Measurements from ENCODE around the gene NFKBIE.
A peak's percentile ranks its signal among the peaks of the same experiment; 100 is the strongest.

NFKBIE gene

GRCh38 chr6:44257753-44258324 is 7.5 kb downstream of the NFKBIE start:
- no peak for DNase-seq (ENCODE audit: low spot score)

- DNase-seq (ENCODE audit: low spot score), result peak; percentile 92
Observed at GRCh38 chr6:44257025-44257752, 8.2 kb downstream of the NFKBIE start, which contains the start of gene SLC35B2. TSS of gene SLC35B2 (minus strand) at chr6:44257528. CDS start at chr6:44257410, 118 bp downstream.

- no peak for DNase-seq (ENCODE audit: low spot score)
Observed at GRCh38 chr6:44256775-44257024, 8.7 kb downstream of the NFKBIE start.

GRCh38 chr6:44255871-44256774 is 9.2 kb downstream of the NFKBIE start:
- DNase-seq (ENCODE audit: low spot score), result no peak

GRCh38 chr6:44255105-44255808 is 10.1 kb downstream of the NFKBIE start:
- DNase-seq (ENCODE audit: low spot score), result no peak

GRCh38 chr6:44254191-44255104 is 10.9 kb downstream of the NFKBIE start:
- no peak for DNase-seq (ENCODE audit: low spot score)

- no peak for DNase-seq (ENCODE audit: low spot score)
Observed at GRCh38 chr6:44253307-44254101, 11.8 kb downstream of the NFKBIE start.

- DNase-seq (ENCODE audit: low spot score), result no peak
Observed at GRCh38 chr6:44251576-44252524, 13.5 kb downstream of the NFKBIE start.

GRCh38 chr6:44250718-44251123 is 14.6 kb downstream of the NFKBIE start:
- no peak for DNase-seq (ENCODE audit: low spot score)

GRCh38 chr6:44250067-44250717 is 15.2 kb downstream of the NFKBIE start:
- no peak for DNase-seq (ENCODE audit: low spot score)

- no peak for DNase-seq (ENCODE audit: low spot score)
Observed at GRCh38 chr6:44249082-44249748, 16.1 kb downstream of the NFKBIE start.

GRCh38 chr6:44248579-44248978 is 16.8 kb downstream of the NFKBIE start:
- no peak for DNase-seq (ENCODE audit: low spot score)

- DNase-seq (ENCODE audit: low spot score), result peak; percentile 63
Observed at GRCh38 chr6:44247338-44248302, 17.7 kb downstream of the NFKBIE start.

- peak; percentile 98 for DNase-seq (ENCODE audit: low spot score)
Observed at GRCh38 chr6:44246663-44247337, 18.6 kb downstream of the NFKBIE start, which contains the start of gene HSP90AB1. TSS of gene HSP90AB1 (plus strand) at chr6:44247101. CDS start at chr6:44248630, 1,529 bp downstream.

- peak; percentile 83 for DNase-seq (ENCODE audit: low spot score)
Observed at GRCh38 chr6:44245912-44246662, 19.3 kb downstream of the NFKBIE start.

Data from Ammon's horn (tissue), 1 donor.